ENCODE measurements around the gene PCF11. TPM values are rescaled to one million over a fixed set of nuclear protein-coding genes. Genes with fewer than 3 reads are reported as not detected.

The PCF11 gene
- total and polyA plus RNA-seq, 2 of the 13 experiments (the other 11 are each of a cell fraction or from before 2014, with no cell fraction given): 40.3 to 47.7 TPM

DNA sequence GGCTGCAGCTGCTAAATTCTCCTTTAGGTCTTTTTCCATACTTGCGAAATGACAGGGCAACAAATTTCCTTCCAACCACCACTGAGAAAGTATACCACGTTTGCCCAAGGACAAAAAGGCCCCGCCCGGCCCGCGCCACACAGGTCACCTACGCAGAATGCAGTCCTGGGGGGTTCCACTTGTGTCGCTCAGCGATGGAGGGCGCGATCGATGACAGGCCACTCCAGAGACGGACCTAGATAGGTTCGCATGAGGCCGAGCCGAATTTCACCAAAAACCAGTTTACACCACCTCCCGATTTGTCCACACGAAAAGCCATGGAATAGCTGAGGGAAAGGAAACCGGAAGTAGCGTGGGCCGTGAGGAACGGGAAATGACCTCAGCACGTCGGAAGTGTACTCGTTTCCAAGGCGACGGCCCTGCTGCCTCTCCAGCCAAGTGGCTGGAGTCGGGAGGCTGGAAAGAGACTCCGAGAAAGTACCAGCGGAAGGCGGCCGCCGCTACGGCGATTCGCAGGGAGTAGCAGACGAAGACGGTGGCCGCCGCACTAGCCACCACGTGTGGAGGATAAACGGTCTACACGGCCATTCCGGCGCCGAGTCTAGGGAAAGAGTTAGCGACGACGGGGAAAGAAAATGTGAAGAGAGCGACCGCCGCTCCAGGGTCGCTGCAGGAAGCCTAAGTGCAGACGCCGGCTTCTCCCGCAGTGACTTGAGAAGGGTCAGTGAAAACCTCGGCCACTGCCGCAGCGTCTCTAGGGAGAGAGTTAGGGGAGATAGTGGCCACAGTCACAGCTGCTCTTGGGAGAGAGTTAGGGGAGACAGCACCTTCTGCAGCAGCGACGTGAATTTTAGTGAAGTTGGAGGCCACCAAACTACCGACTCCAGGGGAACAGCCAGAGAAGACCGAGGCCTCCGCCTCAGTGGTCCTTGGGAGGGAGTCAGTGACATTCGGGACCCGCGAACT, 36.7 kb downstream of the PCF11 start, which contains the start of gene ANKRD42 (continued):
- no peak for TF ChIP-seq ZNF281 (CRISPR knock-in tag; IDR thresholded peaks at IDR 0.05; ENCODE audit: borderline replicate concordance)
- peak; percentile 94 for TF ChIP-seq KMT2A (CRISPR knock-in tag; IDR thresholded peaks at IDR 0.05)
- TF ChIP-seq U2AF2 (IDR thresholded peaks at IDR 0.05; ENCODE audit: low read depth, low read length): 0 out of 2 replicates have a peak, but pooled peaks have one; percentile 65
- TF ChIP-seq ZNF589 (CRISPR knock-in tag; conservative IDR thresholded peaks at IDR 0.05): no peak
- TF ChIP-seq FOXC1 (CRISPR knock-in tag; IDR thresholded peaks at IDR 0.05; ENCODE audit: borderline replicate concordance): no peak; the same call in 1 of the 2 replicates
- no peak for TF ChIP-seq ZNF556 (CRISPR knock-in tag; IDR thresholded peaks at IDR 0.05; ENCODE audit: borderline replicate concordance)
- no peak for TF ChIP-seq JARID2 (CRISPR knock-in tag; IDR thresholded peaks at IDR 0.05; ENCODE audit: insufficient replicate concordance)
- peak; percentile 26; the same call in 1 of the 2 replicates for TF ChIP-seq KLF6 (CRISPR knock-in tag; IDR thresholded peaks at IDR 0.05)
- no peak for TF ChIP-seq TCF12 (IDR thresholded peaks at IDR 0.05)
- no peak for TF ChIP-seq TCF12 (CRISPR knock-in tag; IDR thresholded peaks at IDR 0.05)
- TF ChIP-seq ATM (IDR thresholded peaks at IDR 0.05; ENCODE audit: borderline replicate concordance): no peak
- TF ChIP-seq ONECUT2 (CRISPR knock-in tag; IDR thresholded peaks at IDR 0.05): no peak
- peak; percentile 52 for TF ChIP-seq AGO2 (optimal IDR thresholded peaks at IDR 0.05; ENCODE audit: low read depth, low read length)
- peak; percentile 73 for TF ChIP-seq IKZF5 (CRISPR knock-in tag; IDR thresholded peaks at IDR 0.05)
- no peak for TF ChIP-seq HNRNPL (IDR thresholded peaks at IDR 0.05; ENCODE audit: low read depth, low read length)
- TF ChIP-seq ZNF792 (CRISPR knock-in tag; IDR thresholded peaks at IDR 0.05): no peak
- TF ChIP-seq ZBTB38 (CRISPR knock-in tag; IDR thresholded peaks at IDR 0.05): 0 out of 2 replicates have a peak, but pooled peaks have one; percentile 65
- TF ChIP-seq, protein P1, sequence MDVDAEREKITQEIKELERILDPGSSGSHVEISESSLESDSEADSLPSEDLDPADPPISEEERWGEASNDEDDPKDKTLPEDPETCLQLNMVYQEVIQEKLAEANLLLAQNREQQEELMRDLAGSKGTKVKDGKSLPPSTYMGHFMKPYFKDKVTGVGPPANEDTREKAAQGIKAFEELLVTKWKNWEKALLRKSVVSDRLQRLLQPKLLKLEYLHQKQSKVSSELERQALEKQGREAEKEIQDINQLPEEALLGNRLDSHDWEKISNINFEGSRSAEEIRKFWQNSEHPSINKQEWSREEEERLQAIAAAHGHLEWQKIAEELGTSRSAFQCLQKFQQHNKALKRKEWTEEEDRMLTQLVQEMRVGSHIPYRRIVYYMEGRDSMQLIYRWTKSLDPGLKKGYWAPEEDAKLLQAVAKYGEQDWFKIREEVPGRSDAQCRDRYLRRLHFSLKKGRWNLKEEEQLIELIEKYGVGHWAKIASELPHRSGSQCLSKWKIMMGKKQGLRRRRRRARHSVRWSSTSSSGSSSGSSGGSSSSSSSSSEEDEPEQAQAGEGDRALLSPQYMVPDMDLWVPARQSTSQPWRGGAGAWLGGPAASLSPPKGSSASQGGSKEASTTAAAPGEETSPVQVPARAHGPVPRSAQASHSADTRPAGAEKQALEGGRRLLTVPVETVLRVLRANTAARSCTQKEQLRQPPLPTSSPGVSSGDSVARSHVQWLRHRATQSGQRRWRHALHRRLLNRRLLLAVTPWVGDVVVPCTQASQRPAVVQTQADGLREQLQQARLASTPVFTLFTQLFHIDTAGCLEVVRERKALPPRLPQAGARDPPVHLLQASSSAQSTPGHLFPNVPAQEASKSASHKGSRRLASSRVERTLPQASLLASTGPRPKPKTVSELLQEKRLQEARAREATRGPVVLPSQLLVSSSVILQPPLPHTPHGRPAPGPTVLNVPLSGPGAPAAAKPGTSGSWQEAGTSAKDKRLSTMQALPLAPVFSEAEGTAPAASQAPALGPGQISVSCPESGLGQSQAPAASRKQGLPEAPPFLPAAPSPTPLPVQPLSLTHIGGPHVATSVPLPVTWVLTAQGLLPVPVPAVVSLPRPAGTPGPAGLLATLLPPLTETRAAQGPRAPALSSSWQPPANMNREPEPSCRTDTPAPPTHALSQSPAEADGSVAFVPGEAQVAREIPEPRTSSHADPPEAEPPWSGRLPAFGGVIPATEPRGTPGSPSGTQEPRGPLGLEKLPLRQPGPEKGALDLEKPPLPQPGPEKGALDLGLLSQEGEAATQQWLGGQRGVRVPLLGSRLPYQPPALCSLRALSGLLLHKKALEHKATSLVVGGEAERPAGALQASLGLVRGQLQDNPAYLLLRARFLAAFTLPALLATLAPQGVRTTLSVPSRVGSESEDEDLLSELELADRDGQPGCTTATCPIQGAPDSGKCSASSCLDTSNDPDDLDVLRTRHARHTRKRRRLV (CRISPR knock-in tag; IDR thresholded peaks at IDR 0.05): no peak
